ENCODE results near the gene MAST1.

GRCh38 chr19:12907166-12907565 lies 68.9 kb downstream of the MAST1 start:
- TF ChIP-seq GATA2 (IDR thresholded peaks at IDR 0.05; ENCODE audit: low read depth, low read length) (no peak), GATA3 (IDR thresholded peaks at IDR 0.05; ENCODE audit: low read depth, low read length) (no peak)
